Activated CD8-positive, alpha-beta memory T cell treated with anti-CD3 and anti-CD28 coated beads, Interleukin-2, amount 50 U/mL, for 1 hour (primary cell): ENCODE results near the gene LRTM2.

Experiments
- DNase-seq: peaks from one replicate; pipeline ENCODE4 v3.0.0-alpha.2; 2020; ENCODE audit errors: extremely low read depth

LRTM2 gene

DNA sequence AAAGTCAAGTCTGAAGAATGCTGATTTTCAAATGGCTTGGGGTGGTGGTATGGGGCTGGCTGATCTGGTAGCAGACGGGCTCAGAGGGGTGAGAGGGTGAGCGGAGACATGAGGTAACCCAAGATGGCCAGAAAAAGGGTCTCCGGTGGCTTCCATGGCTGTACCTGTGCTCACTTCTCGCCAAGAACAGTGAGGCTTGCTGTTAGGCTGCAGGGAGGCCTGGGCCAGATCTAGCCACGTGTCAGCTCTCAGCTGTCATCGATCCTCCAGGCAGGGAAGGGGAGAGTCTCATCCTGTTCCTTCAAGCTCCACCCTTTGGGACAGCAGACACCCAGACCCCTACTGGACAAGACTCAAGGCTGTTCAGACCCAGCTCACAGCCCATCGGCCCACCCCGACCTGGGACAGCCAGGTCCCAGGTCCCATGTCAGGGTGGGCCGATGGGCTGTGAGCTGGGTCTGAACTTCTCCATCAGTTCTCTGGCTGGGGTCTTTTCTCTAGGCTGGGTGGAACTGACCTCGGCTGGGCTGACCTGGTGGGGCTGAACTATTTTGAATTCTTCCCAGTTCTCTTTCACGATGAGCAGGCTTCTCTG is 9.0 kb downstream of the LRTM2 start:
- DNase-seq: no peak

DNA sequence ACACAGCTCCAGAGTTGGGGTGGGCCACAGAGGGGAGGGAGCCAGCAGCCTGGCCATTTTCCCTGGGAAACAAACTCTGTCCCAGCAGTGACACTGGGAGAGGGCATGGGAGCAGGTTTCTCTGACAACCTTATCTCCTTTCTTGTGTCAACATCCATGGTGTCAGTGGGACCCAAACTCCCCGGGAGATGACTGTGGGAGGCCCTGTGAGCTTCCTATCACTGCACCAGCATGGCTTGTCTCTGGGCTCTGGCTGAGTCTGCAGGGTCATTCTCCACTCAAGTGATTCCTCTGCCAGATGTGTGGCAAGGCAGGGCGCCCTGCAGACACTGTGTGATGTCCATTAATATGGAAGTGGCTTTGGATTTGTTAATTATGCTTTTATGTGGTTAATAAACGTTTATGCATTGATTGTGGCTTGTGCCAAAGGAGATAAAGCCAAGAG is 10.1 kb downstream of the LRTM2 start:
- no peak for DNase-seq

DNA sequence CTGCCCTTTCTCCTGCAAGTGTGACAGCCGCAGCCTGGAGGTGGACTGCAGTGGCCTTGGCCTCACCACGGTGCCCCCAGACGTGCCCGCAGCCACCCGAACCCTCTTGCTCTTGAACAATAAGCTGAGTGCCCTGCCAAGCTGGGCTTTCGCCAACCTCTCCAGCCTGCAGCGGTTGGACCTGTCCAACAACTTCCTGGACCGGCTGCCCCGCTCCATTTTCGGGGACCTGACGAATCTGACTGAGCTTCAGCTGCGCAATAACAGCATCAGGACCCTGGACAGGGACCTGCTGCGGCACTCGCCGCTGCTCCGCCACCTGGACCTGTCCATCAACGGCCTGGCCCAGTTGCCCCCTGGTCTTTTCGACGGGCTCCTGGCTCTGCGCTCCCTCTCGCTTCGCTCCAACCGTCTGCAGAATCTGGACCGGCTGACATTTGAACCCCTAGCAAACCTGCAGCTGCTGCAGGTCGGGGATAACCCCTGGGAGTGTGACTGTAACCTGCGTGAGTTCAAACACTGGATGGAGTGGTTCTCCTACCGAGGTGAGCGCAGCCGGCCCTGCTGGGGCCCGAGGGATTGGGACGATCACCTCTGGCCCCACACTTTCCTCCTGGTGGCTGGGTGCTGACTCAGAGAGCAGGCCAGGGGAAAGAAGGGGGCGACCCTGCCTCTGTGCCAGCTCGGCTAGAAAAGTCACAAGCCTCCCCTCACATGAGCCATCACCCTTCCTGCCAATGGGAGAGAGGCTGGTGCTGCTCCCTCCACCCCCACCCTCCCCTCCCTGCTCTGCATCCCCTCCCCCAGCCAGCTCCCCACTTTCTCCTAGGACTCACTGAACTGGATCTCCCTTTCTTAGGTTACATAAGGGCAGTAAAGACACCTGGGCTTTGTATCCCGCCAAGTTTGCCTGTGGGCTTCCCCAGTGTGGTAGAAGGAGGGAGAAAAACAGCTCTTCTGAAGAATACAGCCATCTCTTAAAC is 10.9 kb downstream of the LRTM2 start:
- no peak for DNase-seq

DNA sequence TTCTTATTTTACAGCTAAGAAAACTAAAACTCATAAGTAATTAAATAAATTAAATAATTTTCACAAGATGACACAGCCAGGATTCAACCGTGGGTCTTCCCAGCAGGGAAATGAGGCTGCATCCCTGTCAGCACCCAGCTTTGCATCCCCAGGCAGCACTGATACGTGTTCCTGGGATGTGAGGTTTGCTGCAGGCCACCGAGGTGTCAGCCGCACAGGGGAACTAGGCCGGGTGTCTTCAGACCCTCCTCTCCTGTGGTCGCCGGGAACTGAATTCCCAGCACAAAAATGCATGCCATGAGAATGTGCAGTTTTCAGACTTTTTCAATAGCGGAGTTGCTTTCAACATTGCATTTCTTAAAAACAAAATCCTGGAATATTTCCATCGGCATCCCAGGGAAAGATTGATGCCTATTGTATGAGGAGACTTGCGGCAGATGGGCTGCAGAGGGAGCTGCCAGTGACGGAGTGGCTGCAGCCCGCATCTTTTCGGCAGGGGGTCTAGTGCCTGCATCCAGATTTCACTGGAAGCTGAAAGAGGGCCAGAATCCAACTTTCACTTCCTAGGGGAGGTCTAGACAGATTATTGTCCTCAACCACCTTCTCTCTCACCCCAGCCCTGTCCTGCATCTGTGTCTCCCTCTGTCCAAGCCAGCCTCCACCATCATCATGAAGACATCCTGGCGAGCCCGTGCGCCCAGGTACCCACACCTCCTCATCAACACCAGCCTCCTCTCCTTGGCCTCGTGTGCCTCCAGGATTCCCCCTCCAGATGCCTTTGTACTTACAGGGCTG is 12.6 kb downstream of the LRTM2 start:
- no peak for DNase-seq

DNA sequence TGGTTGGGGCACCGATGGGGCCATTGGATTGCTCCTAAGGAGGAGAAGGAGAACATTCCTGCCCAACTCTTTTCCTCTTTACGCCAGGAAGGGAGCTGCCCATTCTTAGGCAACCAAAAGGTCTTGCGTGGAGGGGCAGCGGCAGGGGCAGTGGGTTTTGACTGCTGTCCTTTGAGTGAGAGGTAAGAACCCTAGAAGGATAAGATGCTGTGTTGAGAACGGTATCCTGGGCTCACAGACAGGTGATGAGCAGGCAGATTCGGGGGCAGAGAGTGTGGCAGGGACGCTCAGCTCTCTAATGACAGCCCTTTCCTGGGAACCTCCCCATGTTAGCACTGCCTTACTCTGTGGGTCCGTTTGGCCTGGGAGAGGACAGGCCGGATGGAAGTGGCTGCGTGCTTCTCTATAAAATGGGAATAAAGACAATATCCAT is 13.2 kb downstream of the LRTM2 start:
- no peak for DNase-seq

DNA sequence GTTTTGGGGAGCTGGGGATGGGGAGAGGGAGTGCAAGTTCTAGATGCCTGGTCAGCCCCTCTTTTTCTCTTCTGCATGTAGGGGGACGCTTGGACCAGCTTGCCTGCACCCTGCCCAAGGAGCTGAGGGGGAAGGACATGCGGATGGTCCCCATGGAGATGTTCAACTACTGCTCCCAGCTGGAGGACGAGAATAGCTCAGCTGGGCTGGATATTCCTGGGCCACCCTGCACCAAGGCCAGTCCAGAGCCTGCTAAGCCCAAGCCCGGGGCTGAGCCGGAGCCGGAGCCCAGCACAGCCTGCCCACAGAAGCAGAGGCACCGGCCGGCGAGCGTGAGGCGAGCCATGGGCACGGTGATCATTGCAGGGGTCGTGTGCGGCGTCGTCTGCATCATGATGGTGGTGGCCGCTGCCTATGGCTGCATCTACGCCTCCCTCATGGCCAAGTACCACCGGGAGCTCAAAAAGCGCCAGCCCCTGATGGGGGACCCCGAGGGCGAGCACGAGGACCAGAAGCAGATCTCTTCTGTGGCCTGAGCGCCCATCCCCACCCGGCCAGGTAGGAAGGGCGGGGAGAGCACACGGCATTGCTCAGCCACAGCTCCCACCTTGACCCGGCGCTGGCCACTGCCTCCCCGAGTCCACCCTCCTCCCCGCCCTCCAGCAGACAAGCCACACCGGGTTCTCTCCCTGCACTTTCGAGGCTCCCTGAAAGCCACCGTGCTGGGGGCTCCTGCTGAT is 14.0 kb downstream of the LRTM2 start:
- no peak for DNase-seq

DNA sequence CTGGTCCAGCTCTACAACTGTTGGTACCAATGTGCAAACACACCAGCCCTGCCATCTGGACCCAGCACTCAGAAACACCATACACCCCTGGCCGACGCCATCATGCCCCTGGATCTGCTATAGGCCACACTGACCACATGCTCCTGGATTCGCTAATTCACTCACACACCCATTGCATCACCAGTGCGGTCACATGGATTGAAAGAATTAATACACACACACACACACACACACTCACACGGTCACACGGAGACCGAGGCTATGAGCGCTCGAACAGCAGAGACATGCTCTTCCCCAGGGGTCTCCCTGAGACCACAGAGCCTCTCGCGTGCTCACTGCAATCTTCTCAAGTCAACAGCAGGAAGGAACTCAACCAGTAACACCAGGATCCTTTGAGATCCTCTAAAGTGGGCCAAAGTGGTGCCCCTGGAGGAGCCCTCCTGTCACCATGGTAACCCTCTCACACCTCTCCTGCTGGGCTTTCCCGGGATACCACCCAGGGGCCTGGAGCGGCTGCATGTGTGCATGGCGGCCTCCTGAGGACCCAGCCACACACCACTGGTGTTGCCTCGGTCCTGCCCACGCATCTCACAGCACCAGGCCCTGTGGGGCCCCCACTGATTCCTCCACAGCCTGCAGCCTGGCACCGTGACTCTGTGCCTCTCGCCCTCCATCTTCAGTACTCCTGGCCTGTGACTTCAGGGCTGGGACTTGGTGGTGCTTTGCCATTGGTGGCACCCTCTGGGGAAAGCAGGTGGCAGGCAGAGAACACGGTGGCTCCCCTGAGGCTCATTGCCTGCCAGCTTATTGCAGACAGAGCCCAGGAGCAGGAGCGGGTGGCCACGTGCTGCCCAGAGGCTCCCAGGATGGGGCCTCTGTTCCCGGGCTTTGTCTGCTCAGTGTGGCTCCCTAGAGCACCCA is 15.1 kb downstream of the LRTM2 start:
- no peak for DNase-seq

DNA sequence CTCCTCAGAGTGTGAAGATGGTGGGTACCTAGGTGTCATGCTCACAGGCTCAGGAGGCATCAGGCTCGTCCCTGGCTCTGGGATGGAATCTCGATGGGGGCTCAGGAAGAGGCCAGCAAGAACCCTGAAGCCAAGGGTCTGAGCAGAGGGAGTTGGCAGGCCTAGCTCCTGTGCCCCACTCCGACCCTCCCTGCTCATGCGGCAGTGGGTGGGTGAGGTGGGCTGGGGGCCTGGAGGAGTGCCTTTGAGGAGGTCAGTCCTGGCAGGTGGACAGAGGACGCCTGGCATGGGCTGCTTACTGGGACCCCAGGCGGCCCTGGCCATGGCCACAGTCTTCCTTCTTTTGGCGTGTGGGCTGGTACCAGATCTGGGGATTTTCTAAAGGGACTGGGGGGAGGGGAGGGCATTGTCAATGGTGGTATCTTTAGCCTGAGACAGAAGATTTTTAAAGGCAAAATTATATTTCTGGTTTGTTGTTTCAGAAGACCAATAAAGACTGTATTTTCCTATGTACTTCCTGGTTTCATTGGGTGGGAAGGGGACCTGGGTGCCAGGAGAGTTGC is 16.0 kb downstream of the LRTM2 start:
- DNase-seq: no peak

DNA sequence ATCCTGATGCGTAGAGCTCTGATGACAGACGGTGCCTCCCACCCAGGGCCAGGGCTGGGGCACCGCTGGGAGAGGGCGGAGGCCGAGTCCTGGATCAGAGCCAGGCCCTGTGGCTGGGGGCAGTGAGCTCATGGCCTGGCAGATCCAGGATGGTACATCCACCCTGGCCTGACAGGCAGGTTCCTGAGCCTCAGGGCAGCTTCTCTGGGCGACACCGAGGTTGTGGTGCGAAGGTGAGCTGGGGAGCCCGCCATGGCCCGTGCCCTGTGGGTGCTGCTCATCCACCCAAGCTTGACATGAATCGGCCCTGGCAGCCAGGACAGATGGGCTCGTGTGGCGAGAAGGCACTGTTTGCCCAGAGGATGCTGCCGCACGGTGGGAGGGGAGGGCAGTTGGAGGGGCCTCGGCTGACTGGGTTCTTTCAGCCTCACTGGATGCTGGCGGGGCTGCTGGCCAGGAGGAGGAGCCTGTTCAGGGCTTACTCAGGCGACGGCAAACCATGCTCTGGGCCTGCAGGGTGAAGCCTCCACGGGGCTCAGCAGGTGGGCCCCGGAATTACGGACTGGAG is 16.6 kb downstream of the LRTM2 start:
- DNase-seq: no peak

DNA sequence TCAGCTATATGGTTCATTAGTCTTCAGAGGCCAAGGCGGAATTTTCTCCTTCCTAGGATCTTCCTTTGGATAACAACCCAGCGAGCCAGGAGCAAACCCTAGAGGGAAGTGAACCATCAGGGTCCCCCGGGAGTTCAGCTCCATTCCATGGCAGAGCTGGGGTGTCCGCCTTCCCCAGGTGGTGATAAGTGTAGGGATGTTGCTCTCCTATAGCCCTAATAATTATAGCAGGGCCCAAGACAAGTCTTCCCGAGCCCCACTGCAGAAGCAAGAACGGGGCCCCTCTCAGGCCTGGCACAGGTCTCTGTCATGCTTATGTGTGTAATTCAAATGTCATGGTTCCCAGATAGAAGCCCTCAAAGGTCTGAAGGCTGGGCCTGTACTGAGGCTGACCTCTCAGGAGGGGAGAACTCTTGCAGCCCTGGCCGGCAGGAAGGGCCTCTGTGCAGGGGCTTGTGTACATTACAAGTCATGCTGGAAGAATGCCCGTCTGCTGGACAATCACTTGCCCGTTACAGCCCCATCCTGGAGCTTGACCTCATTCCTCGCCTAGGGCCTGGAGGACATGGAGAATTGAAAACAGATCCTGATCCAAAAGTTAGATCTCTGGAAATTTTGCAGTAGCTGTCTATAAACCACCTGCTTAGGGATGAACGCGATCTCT is 17.3 kb downstream of the LRTM2 start:
- no peak for DNase-seq

DNA sequence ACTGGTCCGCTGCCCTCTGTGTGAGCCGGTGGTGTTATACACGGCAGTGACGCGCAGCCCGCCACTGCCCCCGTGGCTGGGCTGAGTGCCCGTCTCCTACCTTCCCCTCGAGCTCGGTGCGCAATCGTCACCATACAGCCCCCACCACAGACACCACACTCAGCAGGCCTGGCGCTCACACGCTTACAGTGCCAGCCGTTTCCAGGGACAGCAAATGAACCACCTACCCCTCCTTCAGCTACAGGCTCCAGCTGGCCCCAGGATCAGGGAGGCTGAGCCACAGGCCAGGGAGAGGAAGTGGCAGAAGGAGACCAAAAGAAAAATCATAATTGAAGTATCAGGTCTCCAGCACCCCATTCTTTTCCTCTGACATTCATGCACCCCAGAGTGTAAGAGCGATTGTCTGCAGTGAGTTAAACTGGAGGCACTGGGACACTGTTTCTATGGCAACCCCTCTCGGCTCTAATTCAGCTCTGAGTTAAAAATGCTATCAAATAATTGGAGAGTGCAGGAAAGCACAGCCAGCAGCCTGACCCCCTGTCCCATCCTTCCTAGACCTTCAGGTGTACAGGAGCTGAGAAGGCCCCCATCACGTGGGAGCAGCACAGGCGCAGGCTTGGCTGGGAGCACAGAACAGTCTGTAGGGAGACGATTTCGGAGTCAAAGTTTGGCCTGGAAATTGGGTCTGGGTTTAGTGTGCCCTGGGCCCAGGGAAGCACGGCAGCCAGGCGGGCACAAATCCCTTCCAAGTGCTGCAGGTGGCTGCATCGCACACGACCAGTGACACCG is 18.0 kb downstream of the LRTM2 start:
- no peak for DNase-seq

DNA sequence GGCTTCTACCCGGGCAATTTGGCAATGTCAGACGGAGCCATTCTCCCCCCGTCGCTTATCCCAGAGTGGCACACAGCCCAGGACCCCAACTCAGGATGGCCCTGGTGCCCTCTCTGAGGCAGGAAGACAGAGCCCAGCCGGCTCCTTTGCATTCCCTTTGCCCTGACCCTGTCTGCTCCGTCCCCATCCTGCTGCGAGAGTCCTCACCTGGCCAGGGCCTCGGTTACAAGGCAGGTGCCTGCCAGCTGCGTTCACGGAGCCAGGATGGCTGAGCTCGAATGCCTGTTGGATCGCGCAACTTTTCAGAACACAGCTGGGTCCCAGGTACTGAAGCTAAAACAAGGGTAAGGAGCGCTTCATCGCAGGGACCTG is 18.6 kb downstream of the LRTM2 start:
- no peak for DNase-seq

DNA sequence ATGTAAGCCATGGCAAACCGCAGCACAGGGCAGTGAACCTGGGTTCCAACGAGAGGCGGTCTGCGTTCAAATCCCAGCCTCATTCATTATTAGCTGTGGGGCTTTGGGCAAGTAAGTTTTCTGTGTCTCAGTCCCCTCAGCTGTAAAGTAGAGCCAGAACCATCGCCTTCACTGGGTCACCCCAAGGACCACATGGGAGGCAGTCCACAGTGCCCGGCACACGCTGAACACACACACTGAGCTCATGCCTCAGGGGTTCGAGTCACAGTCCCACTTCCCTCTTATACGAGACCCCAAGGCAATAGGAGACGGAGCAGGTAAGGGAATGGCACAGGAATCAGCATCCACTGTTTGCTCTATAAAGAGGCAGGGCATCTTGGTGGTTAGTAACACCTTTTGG is 19.1 kb downstream of the LRTM2 start:
- DNase-seq: no peak

DNA sequence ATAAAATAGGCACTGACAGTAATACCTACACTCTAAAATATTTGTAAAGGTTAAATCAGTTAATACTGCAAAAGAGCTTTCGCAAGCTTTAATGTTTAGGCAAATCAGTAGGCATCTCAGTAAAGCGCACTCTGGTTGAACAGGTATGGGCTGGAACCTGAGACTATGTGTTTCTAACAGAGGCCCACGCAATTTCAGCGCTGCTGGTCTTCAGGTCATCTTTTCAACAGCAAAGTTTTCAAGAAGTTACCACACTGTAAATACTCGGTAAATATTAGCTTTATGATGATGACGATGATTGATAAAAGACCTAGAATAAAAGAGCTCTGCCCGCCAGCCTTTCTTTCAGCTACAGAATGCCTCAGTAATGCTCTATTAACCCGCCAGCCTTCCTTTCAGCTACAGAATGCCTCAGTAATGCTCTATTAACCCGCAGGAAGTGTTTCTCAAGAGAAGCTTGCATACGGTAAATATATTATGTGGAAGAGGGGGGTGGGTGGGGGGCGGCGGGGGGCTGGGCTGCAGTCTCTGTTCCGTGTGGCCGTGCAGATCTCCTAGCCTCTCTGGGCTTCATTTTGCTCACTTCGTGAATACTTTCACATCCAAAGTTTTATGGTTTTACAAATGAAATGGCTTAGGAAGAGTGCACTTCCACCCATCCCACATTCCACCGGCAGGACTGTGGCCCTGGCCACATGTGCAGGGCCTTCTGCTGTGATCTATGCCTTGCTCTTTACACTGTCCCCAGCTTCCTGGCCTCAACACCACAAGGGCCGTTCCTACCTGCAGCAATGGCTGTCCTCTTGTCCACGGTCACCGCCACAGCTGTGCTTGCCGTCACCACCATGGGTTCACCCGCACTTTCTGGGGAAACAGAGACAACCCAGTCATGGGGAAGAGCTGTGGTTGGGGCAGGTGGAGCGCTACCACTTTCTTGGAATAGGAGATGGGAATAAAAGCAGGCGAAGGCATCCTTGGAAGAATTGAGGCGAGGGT is 19.9 kb downstream of the LRTM2 start:
- no peak for DNase-seq

DNA sequence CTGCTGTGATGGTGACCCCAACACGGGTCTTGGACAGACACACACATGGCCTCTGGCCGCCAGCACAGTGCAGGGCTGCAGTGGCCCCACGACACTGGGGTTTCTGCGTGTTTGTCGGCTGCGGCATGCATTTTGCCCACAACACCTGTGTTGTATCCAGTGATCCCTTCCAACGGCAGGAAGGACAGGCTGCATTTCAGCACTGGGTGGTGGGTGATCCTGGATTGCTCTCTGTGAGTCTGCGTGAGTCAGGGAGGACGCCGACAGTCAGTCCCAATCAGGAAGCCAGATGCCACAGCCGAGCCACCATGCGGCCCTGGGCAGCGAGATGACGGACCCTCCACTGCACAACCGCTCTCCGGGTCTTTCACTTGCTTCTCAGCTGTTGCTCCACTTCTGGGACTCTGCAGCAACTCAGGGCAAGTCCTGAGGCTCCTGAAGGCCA is 20.6 kb downstream of the LRTM2 start:
- DNase-seq: no peak

DNA sequence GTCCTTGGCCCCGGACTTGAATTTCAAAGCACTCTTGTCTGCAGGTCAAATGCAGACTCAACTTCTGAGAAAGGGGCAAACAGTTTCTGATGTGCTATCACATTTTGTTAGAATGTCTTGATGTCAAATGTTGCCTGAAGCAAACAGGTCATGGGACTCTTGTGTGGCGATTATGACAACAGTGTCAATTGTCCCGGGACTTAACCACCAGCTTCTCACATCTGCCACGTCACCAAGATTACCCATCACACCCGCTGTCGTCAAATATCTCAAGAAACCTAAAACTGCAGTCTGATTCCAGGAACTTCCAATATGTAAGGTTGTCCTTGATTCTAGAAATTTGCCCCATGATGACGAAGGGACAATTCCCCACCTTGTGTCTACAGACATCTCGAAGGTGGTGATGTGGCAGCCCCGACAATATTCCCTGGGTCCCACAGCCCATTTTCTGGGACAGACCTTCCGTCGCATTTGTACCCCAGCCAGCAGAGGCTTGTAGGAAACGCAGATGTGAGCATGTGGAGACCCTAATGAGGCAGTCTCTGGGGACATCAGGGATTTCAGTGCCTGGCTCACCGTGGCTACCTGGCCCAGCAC is 21.3 kb downstream of the LRTM2 start:
- no peak for DNase-seq
